NCI-H524 treated with DMSO at 0.1 percent for 48 hours (cell line): ENCODE results near the gene KLHL29.

ENCODE experiments used
- DNase-seq: peaks from one replicate; lab custom pipeline; 2025; lab: John Stamatoyannopoulos, UW

Gene KLHL29

GRCh38 chr2:23632831-23633395, 247.9 kb downstream of the KLHL29 start:
- no peak for DNase-seq

GRCh38 chr2:23633966-23634365, 249.0 kb downstream of the KLHL29 start:
- no peak for DNase-seq

DNA sequence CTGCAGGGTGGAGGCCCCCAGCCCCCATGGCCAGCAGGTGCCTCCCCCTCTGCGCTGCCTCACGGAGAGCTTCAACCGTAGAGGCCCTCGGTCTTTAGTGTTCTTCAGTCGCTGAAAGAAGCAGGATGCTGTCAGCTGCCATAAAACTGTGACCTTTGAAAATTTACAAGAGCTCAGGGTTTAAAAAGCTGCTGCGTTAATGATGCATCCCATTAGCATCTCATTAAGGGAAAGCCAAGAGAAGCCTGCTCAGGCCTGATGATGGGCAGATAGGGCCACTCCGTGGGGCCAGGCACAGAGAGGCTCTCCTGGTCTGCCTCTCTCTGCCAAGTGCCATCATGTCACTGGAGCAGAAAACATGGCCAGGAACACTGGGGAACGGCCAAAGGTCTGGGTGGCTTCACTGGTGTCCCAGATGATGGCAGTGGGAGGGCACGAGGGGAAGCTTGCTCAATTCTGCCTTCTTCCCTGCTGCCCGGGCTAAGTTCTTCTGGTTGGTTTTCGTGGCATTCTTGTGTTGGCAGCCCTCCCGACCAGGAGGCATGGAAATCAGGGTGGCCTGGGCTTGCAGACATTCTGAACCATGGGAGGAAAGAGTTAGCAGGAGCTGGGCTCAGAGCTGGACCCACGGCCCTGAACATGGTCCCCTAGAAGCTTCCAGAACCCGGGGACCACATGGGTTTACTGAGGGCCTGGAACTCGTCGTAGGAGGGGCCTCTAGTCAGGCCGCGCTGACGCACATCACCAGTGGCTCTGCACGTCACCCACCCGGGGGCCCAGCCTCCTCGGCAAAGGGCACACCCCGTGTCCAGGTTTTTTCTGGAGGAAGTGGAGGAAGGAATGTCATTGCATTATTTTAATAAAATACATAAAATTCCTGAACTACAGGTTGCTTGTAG, 250.7 kb downstream of the KLHL29 start:
- DNase-seq: no peak

DNA sequence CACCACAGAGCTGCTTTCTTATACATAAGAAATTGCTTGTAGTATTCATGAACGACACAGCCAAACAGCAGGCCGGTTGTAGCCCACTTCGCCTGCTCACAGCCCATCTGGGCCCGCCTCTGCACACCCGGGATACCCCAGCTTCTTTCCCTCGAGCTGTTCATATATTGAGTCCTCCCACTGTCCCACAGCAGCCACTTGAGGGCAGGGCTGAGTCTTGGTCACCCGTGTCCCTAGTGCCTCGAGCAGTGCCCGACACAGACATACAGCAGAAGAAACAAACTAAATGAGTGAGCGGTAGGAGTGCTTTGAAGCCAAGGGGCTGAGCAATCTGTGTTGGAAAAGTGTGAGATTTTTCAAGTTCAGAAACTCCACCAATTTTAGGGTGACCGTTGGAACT, 251.4 kb downstream of the KLHL29 start:
- DNase-seq: no peak

GRCh38 chr2:23637011-23637778, 252.2 kb downstream of the KLHL29 start:
- no peak for DNase-seq

GRCh38 chr2:23639406-23639982, 254.5 kb downstream of the KLHL29 start:
- DNase-seq: no peak

DNA sequence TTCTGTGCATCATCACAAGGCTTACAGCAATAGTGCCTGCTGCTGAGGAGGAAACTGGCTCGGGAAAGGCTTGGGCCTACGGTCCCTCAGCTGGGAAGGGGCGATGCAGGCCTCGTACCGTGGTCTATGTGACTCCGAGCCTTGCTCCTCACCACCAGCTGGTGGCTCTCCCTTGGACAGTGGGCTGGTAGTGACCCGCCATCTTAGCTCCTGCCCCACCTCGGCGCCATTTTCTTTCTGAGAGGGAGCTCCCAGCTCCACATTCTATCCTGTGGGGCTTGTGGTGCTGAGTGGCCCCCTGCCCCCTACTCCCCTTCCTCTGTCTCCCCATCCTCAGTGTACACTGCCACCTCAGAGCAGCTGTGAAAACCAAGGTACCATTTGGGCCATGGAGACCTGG, 255.7 kb downstream of the KLHL29 start:
- DNase-seq: no peak

GRCh38 chr2:23642516-23642915, 257.5 kb downstream of the KLHL29 start:
- DNase-seq: no peak

DNA sequence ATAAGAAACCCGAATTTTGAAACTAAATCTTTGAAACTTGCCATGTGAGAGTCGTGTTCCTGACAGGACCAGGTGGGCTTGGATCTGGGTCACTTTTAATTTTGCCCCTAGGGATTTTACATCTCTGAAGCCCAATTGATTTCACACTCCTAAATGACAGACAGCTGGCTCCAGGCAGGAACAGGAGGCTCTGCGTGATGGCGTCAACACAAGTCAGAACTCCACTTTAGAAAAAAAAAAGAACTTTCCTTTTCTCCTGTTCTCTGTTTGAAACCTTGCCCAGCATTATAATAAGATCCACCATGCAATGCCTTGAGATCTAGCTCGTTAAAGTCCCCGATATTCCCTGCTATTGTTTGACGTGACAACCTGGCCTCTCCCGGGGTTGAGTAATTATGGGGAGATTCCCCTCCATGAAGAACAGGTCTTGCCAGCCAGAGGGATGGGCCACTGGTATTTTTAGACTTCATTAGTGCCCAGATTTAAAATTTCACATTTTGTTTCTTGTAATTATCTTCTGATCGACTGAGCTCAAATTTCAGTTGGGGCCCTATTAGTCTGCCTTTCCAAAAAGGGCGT, 260.3 kb downstream of the KLHL29 start:
- DNase-seq: no peak

- DNase-seq: no peak
Measured at GRCh38 chr2:23647563-23647962, 262.6 kb downstream of the KLHL29 start.

DNA sequence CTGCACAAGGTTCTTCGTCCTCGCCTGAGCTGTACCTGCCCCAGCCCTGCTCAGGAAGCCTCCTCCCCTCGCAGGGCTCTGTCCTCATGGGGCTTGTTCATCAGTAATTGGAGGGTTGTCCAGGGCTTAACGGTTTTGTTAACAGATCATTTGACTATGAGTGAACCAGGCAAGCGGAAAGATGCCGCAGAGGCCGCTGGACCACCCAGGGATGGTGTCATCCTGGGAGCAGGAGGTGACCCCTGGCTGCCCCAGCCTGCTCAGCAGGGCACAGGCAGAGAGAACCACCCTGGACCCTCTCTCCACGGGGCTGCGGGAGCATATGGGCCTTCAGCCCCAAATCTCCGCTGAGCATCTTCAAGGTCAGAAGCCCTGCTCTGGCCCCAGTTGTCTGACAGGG, 264.3 kb downstream of the KLHL29 start:
- no peak for DNase-seq

DNA sequence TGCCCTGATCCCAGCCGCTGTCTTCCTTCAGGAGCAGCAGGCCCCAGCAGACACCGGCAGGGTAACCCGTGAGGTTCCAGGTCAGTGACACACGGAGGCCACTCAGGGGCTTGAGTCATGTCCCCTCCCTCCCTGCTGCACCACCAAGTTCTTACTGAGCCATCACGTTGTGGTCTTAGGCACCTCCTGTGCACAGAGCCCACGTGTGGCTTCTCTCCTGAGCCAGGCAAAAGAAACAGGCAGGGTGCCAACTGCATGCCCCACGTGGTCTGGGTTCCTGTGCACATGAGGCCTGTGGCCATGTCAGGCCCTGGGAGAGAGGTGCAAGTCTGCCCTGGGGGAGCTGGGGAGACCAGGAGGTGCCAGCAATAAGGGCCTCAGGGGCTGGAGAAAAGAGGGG, 264.8 kb downstream of the KLHL29 start:
- no peak for DNase-seq

GRCh38 chr2:23651187-23652080, 266.5 kb downstream of the KLHL29 start:
- DNase-seq: no peak

- DNase-seq: no peak
Measured at GRCh38 chr2:23653326-23653725, 268.3 kb downstream of the KLHL29 start.

DNA sequence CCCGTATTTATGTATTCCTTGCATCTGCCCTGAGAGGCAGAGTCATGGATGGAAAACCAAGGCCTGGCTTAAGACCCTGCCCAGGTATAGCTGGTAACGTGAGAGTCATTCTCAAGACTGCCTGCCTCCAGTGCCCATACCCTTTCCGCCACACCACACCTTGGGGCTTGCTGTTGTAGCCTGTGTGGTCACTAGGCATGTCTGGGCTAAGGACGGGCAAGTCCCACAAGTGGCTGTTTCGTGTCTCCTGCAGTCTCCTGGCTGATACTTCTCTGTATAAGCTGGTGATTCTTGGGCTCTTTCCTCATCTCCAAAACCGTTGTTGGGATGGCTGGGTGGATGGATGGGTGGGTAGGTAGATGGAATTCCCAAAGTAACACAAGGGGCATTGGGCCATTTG, 269.8 kb downstream of the KLHL29 start:
- DNase-seq: no peak

DNA sequence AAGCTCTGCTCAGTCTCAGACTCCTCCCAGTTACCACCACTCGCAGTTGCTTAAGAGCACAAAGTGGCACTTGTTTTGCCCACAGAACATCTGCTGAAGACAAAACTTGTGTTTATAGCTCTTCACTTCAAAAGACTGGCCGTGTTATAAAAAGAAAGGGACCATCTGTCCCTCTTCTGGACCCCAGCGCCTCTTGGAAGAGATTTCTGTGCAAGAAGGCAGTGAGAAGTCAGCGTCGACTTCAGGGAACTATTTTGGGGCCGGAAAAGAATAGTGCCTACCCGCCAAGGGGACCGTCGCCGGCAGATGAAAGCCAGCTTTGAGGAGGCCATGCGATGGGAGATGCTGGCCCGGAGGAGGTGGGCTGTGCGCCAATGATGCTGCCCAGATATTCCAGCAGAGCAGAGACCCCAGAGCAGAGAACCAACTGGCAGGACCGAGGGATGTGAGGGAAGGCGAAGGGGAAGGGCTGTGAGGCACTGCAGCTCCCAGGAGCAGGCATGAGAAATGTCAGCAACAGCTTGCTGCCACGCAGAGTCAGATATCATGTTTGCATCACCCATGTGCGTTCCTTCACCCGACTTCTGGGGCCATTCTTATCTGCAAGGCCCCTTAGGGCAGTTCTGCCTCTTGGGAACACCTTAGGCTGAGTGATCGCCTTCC, 271.1 kb downstream of the KLHL29 start:
- peak; percentile 94 for DNase-seq

DNA sequence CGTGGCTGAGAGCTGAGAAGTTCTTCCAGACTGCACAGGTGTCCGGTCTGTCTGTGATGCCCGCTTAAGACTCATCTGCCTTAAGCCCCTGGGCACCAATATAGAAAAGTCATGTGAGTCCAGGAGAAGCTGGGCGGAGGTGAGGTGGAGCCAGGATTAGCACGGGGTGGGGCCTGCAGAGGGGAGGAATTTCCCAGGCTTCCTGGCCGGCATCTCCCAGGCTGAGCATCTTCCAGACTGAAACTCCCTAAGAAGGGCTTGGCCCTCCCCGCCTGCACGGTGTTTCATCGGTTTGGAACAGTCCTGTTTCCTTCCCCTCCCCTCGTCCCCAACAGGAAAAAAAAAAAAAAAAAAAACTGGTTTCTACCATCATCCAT, 271.6 kb downstream of the KLHL29 start:
- peak; percentile 84 for DNase-seq

DNA sequence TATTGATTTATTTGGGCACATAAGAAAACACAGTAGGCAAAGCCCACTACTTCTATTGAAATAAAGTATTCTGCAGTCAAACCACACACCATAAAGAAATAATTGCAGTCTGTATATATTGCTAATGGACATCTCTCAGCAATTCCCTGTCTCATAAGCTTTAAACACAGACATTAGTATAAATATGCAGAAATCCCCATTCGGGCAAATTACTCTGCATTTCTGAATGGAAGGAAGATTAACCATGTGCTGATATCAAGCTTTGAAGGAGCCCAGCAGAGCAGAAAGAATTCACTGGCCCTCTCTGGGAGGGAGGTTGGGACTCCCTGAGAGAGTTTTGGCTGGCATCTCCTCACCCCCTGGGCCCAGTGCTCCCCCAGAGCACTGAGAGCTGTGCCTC, 272.4 kb downstream of the KLHL29 start:
- DNase-seq: no peak

DNA sequence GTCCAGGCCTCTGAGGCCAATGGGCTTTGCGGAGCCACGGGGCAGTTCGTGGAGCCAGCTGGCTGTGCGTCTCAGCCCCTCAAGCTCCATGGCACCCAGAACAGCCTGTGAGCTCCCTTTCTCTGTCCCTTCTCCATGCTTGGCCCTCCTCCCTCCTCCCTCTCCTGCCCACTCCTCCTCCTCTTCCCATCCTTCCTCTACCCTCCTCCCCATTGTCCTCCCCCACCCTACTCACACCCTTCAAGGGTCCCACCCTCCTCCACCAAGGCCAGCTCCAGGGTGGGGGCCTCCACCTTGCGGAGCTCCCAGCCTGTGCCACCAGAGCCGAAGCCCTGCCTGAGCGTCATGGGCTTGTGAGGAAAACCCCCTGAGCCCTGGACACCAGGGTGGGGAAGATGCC, 273.0 kb downstream of the KLHL29 start:
- DNase-seq: no peak

GRCh38 chr2:23658466-23658942, 273.5 kb downstream of the KLHL29 start:
- DNase-seq: no peak

DNA sequence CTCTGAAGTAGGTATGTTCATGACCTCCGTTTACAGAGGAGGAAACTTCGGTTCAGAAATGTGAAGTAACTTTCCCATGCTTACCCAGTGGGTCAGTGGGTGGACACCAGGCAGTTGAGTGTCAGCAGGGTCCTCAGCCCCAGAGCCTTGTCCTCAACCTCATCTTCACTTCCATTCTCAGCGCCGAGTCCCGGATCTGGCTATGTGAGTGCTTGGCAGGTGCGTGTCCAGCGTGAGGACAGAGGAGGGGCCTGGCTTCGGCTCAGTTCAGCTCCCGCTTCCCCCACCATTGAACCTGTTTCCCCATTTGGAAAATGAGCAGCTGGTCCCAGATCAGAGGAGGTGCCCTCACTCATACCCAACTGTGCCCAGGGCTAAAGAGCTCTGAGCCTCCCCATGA, 274.3 kb downstream of the KLHL29 start:
- DNase-seq: no peak
